ENCODE measurements around the gene TPD52L2. TPM values are rescaled to one million over a fixed set of nuclear protein-coding genes. Genes with fewer than 3 reads are reported as not detected.
"Not testable (repeated sequence)": the region's sequence is repeated elsewhere in the genome, so short reads cannot be mapped to it uniquely, and the experiment has no call there.

Gene TPD52L2
- polyA plus RNA-seq, 3 donors, result 79.9 to 102 (median 90.5) TPM

- DNase-seq (ENCODE audit: extremely low read depth in 1 of 11, low read depth in 9 of 11, low spot score in 4 of 11), result no peak
These were observed 1.9 kb upstream of the TPD52L2 start for GRCh38 chr20:63863021-63863797.

GRCh38 chr20:63863798-63864544 lies 1.1 kb upstream of the TPD52L2 start:
- peak in 2 of 11 donors; percentile 72 to 73 for DNase-seq (ENCODE audit: extremely low read depth in 1 of 11, low read depth in 9 of 11, low spot score in 4 of 11)

- DNase-seq (ENCODE audit: extremely low read depth in 1 of 11, low read depth in 9 of 11, low spot score in 4 of 11), result no peak
These were observed 509 bp upstream of the TPD52L2 start for GRCh38 chr20:63864545-63864977.

- not testable (repeated sequence) for DNase-seq (ENCODE audit: extremely low read depth in 1 of 11, low read depth in 9 of 11, low spot score in 4 of 11)
These were observed 2.0 kb downstream of the TPD52L2 start for GRCh38 chr20:63867042-63867441.

GRCh38 chr20:63868264-63868663 lies 3.2 kb downstream of the TPD52L2 start:
- no peak for DNase-seq (ENCODE audit: extremely low read depth in 1 of 11, low read depth in 9 of 11, low spot score in 4 of 11)

- DNase-seq (ENCODE audit: extremely low read depth in 1 of 11, low read depth in 9 of 11, low spot score in 4 of 11), result no peak
These were observed 8.5 kb downstream of the TPD52L2 start for GRCh38 chr20:63873477-63873971.

GRCh38 chr20:63874241-63874640 lies 9.2 kb downstream of the TPD52L2 start:
- DNase-seq (ENCODE audit: extremely low read depth in 1 of 11, low read depth in 9 of 11, low spot score in 4 of 11), result not testable (repeated sequence)

- DNase-seq (ENCODE audit: extremely low read depth in 1 of 11, low read depth in 9 of 11, low spot score in 4 of 11), result no peak
These were observed 11.5 kb downstream of the TPD52L2 start for GRCh38 chr20:63876489-63877036.

GRCh38 chr20:63877755-63878470 lies 12.8 kb downstream of the TPD52L2 start:
- no peak for DNase-seq (ENCODE audit: extremely low read depth in 1 of 11, low read depth in 9 of 11, low spot score in 4 of 11)

GRCh38 chr20:63878899-63879663 lies 14.0 kb downstream of the TPD52L2 start:
- DNase-seq (ENCODE audit: extremely low read depth in 1 of 11, low read depth in 9 of 11, low spot score in 4 of 11), result no peak

- not testable (repeated sequence) for DNase-seq (ENCODE audit: extremely low read depth in 1 of 11, low read depth in 9 of 11, low spot score in 4 of 11)
These were observed 15.8 kb downstream of the TPD52L2 start for GRCh38 chr20:63880901-63881300.

GRCh38 chr20:63881451-63882226 lies 16.6 kb downstream of the TPD52L2 start:
- no peak for DNase-seq (ENCODE audit: extremely low read depth in 1 of 11, low read depth in 9 of 11, low spot score in 4 of 11)

GRCh38 chr20:63882257-63883200 lies 17.5 kb downstream of the TPD52L2 start:
- DNase-seq (ENCODE audit: extremely low read depth in 1 of 11, low read depth in 9 of 11, low spot score in 4 of 11), result no peak

GRCh38 chr20:63883201-63883593 lies 18.1 kb downstream of the TPD52L2 start:
- no peak for DNase-seq (ENCODE audit: extremely low read depth in 1 of 11, low read depth in 9 of 11, low spot score in 4 of 11)

GRCh38 chr20:63884506-63885263 lies 19.6 kb downstream of the TPD52L2 start:
- no peak for DNase-seq (ENCODE audit: extremely low read depth in 1 of 11, low read depth in 9 of 11, low spot score in 4 of 11)

Data from renal cortex interstitium (tissue), 11 donors.